CD14-positive monocyte (primary cell): ENCODE data around the gene RNPS1. TPM values are rescaled to one million over a fixed set of nuclear protein-coding genes. Genes with fewer than 3 reads are reported as not detected.

Experiments
- DNase-seq, 3 donors: peaks; one replicate each; pipeline ENCODE4 v3.0.0-alpha.2; 2011 to 2022
- H2AFZ ChIP-seq: 2 replicates; pipeline ENCODE4 v1.6.0; 2012; ENCODE audit warnings: mild to moderate bottlenecking, low read depth, low read length, inconsistent platforms; ENCODE audit not compliant: insufficient read depth, poor library complexity, severe bottlenecking
- H3K27ac ChIP-seq, 2 donors: 1 replicate in 1 of 2; 2 replicates in 1 of 2; pipeline ENCODE4 v1.5.1; 2012 to 2013; ENCODE audit warnings: low read length in 2 of 2, control low read depth in 1 of 2, inconsistent platforms in 1 of 2, low read depth in 1 of 2, mild to moderate bottlenecking in 1 of 2
- H3K27me3 ChIP-seq, 2 donors: one replicate each; pipeline versions ENCODE4 v1.6.0 to v1.6.1; 2011 to 2013; ENCODE audit warnings: low read length in 2 of 2; ENCODE audit not compliant: control insufficient read depth in 2 of 2, insufficient read depth in 2 of 2
- H3K36me3 ChIP-seq, 2 donors: replicated peaks in 1 of 2; 1 replicate in 1 of 2; 2 replicates in 1 of 2; pipeline versions ENCODE4 v1.5.1 to v1.6.1; 2012 to 2013; ENCODE audit warnings: low read length in 2 of 2, control low read depth in 1 of 2, inconsistent platforms in 1 of 2, mild to moderate bottlenecking in 1 of 2; ENCODE audit not compliant: insufficient read depth in 2 of 2, control insufficient read depth in 1 of 2
- H3K4me1 ChIP-seq, 2 donors: 1 replicate in 1 of 2; 2 replicates in 1 of 2; pipeline versions ENCODE4 v1.5.1 to v1.6.1; 2012 to 2013; ENCODE audit warnings: low read length in 2 of 2, control low read depth in 1 of 2, inconsistent platforms in 1 of 2, mild to moderate bottlenecking in 1 of 2, moderate library complexity in 1 of 2; ENCODE audit not compliant: insufficient read depth in 2 of 2, control insufficient read depth in 1 of 2
- H3K4me2 ChIP-seq: replicated peaks from 2 replicates; pipeline ENCODE3; 2012; ENCODE audit warnings: low read length, moderate library complexity, mild to moderate bottlenecking; ENCODE audit not compliant: poor library complexity, severe bottlenecking; ENCODE audit errors: extremely low read depth
- H3K4me3 ChIP-seq, 3 experiments: fragments of 200-600 bp in 1 of 3; sonication (generic) in 1 of 3; replicated peaks in 1 of 3; 1 replicate in 2 of 3; 2 replicates in 1 of 3; pipeline ENCODE4 v1.5.1; 2011 to 2013; ENCODE audit warnings: low read length in 3 of 3, mild to moderate bottlenecking in 3 of 3, control low read depth in 2 of 3, low read depth in 2 of 3, inconsistent platforms in 1 of 3, moderate library complexity in 1 of 3
- H3K79me2 ChIP-seq: 2 replicates; pipeline ENCODE4 v1.6.0; 2012; ENCODE audit warnings: mild to moderate bottlenecking, control low read depth, inconsistent platforms, low read length, moderate library complexity; ENCODE audit not compliant: insufficient read depth
- H3K9ac ChIP-seq: 2 replicates; pipeline ENCODE4 v1.6.0; 2017; ENCODE audit warnings: low read length, mild to moderate bottlenecking; ENCODE audit not compliant: insufficient read depth, poor library complexity, severe bottlenecking
- H3K9me3 ChIP-seq, 2 donors: replicated peaks in 1 of 2; 1 replicate in 1 of 2; 2 replicates in 1 of 2; pipeline versions ENCODE4 v1.5.1 to v1.6.1; 2012 to 2013; ENCODE audit warnings: low read length in 2 of 2, control low read depth in 1 of 2; ENCODE audit not compliant: control insufficient read depth in 1 of 2, insufficient read depth in 1 of 2
- H4K20me1 ChIP-seq: 2 replicates; pipeline ENCODE4 v1.6.0; 2012; ENCODE audit warnings: mild to moderate bottlenecking, low read length, control low read depth, moderate library complexity; ENCODE audit not compliant: insufficient read depth
- H3K27ac Mint-ChIP-seq, 7 donors: one replicate each; pipeline ENCODE4 v1.8.0; 2020; ENCODE audit warnings: mild to moderate bottlenecking in 7 of 7, mixed read lengths in 7 of 7, moderate library complexity in 6 of 7, inconsistent platforms in 2 of 7
- H3K27me3 Mint-ChIP-seq, 3 donors: one replicate each; pipeline ENCODE4 v1.8.0; 2021 to 2022; ENCODE audit warnings: low read depth in 3 of 3, mild to moderate bottlenecking in 3 of 3, mixed read lengths in 3 of 3, moderate library complexity in 3 of 3, inconsistent platforms in 1 of 3
- H3K36me3 Mint-ChIP-seq, 2 donors: one replicate each; pipeline ENCODE4 v1.8.0; 2020; ENCODE audit warnings: mixed read lengths in 2 of 2, inconsistent platforms in 1 of 2, mild to moderate bottlenecking in 1 of 2
- H3K4me1 Mint-ChIP-seq: one replicate; pipeline ENCODE4 v1.8.0; 2020; ENCODE audit warnings: mild to moderate bottlenecking, mixed read lengths
- H3K4me3 Mint-ChIP-seq, 2 donors: one replicate each; pipeline ENCODE4 v1.8.0; 2020; ENCODE audit warnings: mild to moderate bottlenecking in 2 of 2, mixed read lengths in 2 of 2, moderate library complexity in 1 of 2
- H3K9me3 Mint-ChIP-seq, 7 donors: one replicate each; pipeline ENCODE4 v1.8.0; 2020 to 2022; ENCODE audit warnings: mixed read lengths in 7 of 7, mild to moderate bottlenecking in 6 of 7, moderate library complexity in 6 of 7, inconsistent platforms in 2 of 7
- WGBS: methylation state at CpG from one replicate; pipeline ENCODE4 v1.1.5; 2013; ENCODE audit warnings: missing lambda C conversion rate; ENCODE audit not compliant: insufficient coverage; 5-methylcytosine and 5-hydroxymethylcytosine counted together
- intact Hi-C, 2 donors: fragments of 100-400 bp; cut with micrococcal nuclease; formaldehyde crosslinking; loops; one replicate each; pipeline versions ENCODE4 v1.15.0 to v1.15.1; 2023
- polyA plus RNA-seq, 3 donors: library from polyadenylated mRNA; depleted of rRNA in 1 of 3; unstranded in 2 of 3; stranded (reverse) in 1 of 3; fragments of 300-500 nt in 2 of 3; fragments of >200 nt in 1 of 3; fragmentation: Illumina TruSeq in 2 of 3; gene quantifications; 1 replicate in 2 of 3; 2 replicates in 1 of 3; pipeline ENCODE4 v1.2.3, GENCODE V29; 2012 to 2021
- TF ChIP-seq, protein P1 (sequence below): fragments of 200-600 bp; IDR thresholded peaks from one replicate; pipeline ENCODE4 v1.8.0; 2022; ENCODE audit warnings: antibody characterized with exemption, mild to moderate bottlenecking

RNPS1 gene
- polyA plus RNA-seq, 3 donors: 93.7 to 176 (median 106) TPM

DNA sequence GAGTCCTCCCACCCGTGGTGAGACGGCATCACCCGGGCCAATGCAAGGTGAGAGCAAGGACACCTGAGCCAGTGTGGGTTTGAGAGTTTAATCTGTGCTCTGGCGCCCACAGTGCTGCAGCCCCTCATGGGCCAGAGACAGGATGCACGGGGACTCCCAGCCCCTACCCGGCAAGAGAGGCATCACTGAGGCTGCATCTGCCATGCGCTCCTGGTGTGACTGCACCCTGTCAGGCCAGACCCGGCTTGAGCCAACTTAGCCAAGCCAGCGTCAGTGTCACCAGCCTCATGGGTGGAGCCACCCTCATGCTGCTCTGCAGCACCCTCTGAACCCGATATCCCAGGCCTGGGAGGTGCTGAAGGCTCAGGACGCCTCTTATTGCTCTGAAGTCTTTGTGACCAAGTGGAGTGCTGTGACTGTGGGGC, 56.0 kb downstream of the RNPS1 start:
- peak overlapping the region in 5 of 7 donors; percentile 56 to 83 (median 72) for H3K27ac Mint-ChIP-seq
- H3K4me3 ChIP-seq: no peak overlapping the region
- intact Hi-C loops: no loop called here

DNA sequence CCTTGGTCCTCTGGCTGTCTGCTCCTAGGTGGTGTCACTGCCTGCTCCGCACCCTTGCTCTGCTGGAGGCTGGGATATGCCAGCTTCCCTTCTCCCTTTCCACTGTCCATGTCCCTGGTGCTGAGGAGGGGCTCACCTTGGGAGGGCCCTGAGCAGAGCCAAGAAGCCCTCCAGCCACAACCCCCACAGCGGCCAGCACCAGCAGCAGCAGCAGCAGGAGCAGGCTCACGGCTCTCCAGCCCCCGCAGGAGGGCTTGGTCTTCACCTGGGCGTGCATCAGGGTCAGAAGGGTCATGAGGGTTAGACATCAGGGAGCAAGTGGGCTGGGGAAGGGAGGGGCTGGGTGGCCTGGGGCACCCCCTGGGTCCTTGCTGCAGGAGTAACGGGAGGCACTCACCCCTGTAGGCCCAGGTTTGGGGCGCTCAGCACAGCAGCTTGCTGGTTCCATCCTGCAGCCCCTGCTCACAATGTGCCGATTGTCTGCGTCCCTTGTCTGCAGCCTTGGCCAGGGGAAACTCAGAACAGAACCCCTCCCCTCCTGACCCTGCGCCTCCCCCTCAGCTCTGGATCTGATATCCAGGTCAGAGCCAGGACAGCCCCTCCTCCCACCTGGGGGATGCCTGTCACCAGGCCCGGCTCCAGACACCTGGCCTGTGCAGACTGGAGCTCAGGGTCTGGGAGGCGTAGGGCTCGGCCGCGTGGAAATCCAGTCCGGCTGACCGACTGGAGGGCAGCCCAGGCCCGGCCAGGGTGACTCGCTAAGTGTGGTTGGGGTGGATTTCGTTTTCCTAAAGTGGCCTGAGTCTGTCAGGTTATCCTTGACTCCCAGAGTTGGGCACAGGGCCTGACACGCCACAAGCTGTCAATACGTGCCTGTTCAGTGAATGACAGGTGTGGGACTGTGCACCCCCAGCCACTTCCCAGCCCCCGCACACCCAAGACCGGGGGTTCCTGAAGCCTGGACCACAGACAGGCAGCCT, 57.2 kb downstream of the RNPS1 start, which contains the start of gene BRICD5:
BRICD5 (minus strand) TSS at position 478 of the 980 bp plus-strand sequence; CDS start at position 448, 30 bp downstream.
- peaks cover 23 to 43% of the 10 kb centered on the region in 2 donors for H3K36me3 Mint-ChIP-seq
- H4K20me1 ChIP-seq: peaks cover 47% of the 10 kb centered on the region
- peaks cover 0 to 2% (median 0%) of the 10 kb centered on the region in 7 donors for H3K9me3 Mint-ChIP-seq
- TF ChIP-seq, protein P1, sequence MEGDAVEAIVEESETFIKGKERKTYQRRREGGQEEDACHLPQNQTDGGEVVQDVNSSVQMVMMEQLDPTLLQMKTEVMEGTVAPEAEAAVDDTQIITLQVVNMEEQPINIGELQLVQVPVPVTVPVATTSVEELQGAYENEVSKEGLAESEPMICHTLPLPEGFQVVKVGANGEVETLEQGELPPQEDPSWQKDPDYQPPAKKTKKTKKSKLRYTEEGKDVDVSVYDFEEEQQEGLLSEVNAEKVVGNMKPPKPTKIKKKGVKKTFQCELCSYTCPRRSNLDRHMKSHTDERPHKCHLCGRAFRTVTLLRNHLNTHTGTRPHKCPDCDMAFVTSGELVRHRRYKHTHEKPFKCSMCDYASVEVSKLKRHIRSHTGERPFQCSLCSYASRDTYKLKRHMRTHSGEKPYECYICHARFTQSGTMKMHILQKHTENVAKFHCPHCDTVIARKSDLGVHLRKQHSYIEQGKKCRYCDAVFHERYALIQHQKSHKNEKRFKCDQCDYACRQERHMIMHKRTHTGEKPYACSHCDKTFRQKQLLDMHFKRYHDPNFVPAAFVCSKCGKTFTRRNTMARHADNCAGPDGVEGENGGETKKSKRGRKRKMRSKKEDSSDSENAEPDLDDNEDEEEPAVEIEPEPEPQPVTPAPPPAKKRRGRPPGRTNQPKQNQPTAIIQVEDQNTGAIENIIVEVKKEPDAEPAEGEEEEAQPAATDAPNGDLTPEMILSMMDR: no peak
- H3K79me2 ChIP-seq: peaks cover 46% of the 10 kb centered on the region
- no peak within 1 kb of the TSS for H3K4me2 ChIP-seq
- no peak within 1 kb of the TSS for H2AFZ ChIP-seq
- H3K27ac Mint-ChIP-seq: peak within 1 kb of the TSS in 1 of 7 donors; percentile 80
- H3K9me3 ChIP-seq: no peaks in the 10 kb centered on the region
- no peak within 1 kb of the TSS for H3K9ac ChIP-seq
- H3K4me1 ChIP-seq: peaks cover 37 to 44% of the 10 kb centered on the region in 2 donors
- intact Hi-C loops: no loop called here
- no peak within 1 kb of the TSS for H3K27ac ChIP-seq
- no peak for DNase-seq
- H3K36me3 ChIP-seq: peaks cover 29 to 38% of the 10 kb centered on the region in 2 donors
- no peak within 1 kb of the TSS for H3K4me3 ChIP-seq
- peaks cover 0 to 4% (median 0%) of the 10 kb centered on the region in 3 donors for H3K27me3 Mint-ChIP-seq
- peaks cover 42% of the 10 kb centered on the region for H3K4me1 Mint-ChIP-seq
- H3K4me3 Mint-ChIP-seq: no peak within 1 kb of the TSS
- no peaks in the 10 kb centered on the region for H3K27me3 ChIP-seq
- WGBS: 83% methylated on average over 20 of the region's 24 CpGs

More for the DNA sequence above, 56.0 kb downstream of the RNPS1 start:
- peak overlapping the region; percentile 53 to 63 for H3K27ac ChIP-seq
- peaks cover 36% of the 10 kb centered on the region for H3K79me2 ChIP-seq
- TF ChIP-seq, protein P1: no peak
- WGBS: 93% methylated on average over 8 of the region's 11 CpGs
- no peaks in the 10 kb centered on the region for H3K9me3 ChIP-seq
- H3K4me1 ChIP-seq: peaks cover 25 to 31% of the 10 kb centered on the region in 2 donors
- peaks cover 0 to 6% (median 0%) of the 10 kb centered on the region in 3 donors for H3K27me3 Mint-ChIP-seq
- H3K4me3 Mint-ChIP-seq: no peak overlapping the region
- peak overlapping the region; percentile 86 for H3K4me2 ChIP-seq
- H3K9me3 Mint-ChIP-seq: peaks cover 0 to 2% (median 0%) of the 10 kb centered on the region in 7 donors
- DNase-seq: no peak
- peaks cover 31% of the 10 kb centered on the region for H3K4me1 Mint-ChIP-seq
- no peaks in the 10 kb centered on the region for H3K27me3 ChIP-seq
- peaks cover 29 to 35% of the 10 kb centered on the region in 2 donors for H3K36me3 ChIP-seq
- peaks cover 43% of the 10 kb centered on the region for H4K20me1 ChIP-seq
- H3K36me3 Mint-ChIP-seq: peaks cover 23 to 41% of the 10 kb centered on the region in 2 donors
- no peak overlapping the region for H3K9ac ChIP-seq
- no peak overlapping the region for H2AFZ ChIP-seq
